ENCODE measurements around the gene SLC12A3. TPM values are rescaled to one million over a fixed set of nuclear protein-coding genes. Genes with fewer than 3 reads are reported as not detected.
A peak's percentile ranks its signal among the peaks of the same experiment; 100 is the strongest.

SLC12A3 gene
- total and polyA plus RNA-seq, 12 donors, result 0.03 to 0.06 TPM; not detected in 10

DNA sequence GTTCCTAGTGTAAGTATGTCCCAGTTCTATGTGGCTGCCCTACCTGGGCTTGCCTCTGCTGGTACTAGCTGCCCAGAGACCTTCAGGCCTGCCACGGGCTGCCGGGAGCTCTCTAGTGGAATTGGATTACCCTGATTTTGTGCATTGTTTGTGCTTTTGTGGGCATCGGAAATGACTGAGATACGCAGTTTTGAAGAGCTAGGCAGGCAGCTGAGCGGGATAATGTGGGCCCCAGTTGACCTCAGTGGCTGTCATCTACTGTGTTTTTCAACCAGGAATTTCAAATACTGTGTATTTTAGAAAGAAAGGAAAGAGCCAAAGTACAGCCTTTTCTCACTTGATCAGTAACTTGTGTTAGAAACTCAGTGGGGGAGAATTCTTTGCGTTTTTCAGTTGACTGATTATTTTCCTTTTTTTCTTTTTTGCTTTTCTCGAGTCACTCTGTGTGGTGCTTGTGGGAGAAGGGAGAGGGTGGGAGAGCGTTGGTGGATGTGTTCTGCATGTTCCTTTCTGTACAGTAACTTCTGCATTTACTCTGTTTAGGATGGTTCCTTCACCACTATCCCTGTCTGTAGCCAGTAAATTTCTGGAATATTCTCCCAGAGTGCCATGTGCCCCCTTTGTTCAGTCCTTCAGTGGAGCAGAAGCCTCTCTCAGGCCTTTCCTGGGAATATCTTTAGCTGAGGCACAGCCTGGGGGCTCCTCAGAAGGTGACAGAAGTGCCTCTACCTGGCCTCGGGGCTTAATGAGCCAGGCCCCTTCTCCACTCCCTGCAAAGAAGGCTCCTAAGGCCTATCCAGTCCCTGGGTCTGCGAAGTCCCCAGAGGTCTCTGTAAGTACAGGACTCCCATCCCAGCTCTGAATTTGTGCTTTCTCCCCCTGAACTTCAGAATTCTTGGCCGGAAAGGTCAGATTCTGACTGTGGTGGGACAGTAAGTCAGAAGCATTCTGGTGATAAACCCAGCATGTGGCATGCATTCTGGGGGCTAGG is 15.0 kb upstream of the SLC12A3 start:
- DNase-seq, result no peak
- Histone ChIP-seq H3K27me3 (no peaks in the 10 kb centered on the region), H3K4me1 (replicated peaks in 1 of 2) (peaks cover 4 to 18% of the 10 kb centered on the region in 2 donors), H3K9me3 (replicated peaks in 1 of 3) (no peaks in the 10 kb centered on the region), H3K27ac (peak overlapping the region in 2 of 5 donors; percentile 47 to 56), H3K36me3 (replicated peaks in 1 of 2) (no peaks in the 10 kb centered on the region), H3K4me3 (no peak overlapping the region)
- TF ChIP-seq POLR2A (IDR thresholded peaks at IDR 0.05), result no peak
- TF ChIP-seq, protein P1, sequence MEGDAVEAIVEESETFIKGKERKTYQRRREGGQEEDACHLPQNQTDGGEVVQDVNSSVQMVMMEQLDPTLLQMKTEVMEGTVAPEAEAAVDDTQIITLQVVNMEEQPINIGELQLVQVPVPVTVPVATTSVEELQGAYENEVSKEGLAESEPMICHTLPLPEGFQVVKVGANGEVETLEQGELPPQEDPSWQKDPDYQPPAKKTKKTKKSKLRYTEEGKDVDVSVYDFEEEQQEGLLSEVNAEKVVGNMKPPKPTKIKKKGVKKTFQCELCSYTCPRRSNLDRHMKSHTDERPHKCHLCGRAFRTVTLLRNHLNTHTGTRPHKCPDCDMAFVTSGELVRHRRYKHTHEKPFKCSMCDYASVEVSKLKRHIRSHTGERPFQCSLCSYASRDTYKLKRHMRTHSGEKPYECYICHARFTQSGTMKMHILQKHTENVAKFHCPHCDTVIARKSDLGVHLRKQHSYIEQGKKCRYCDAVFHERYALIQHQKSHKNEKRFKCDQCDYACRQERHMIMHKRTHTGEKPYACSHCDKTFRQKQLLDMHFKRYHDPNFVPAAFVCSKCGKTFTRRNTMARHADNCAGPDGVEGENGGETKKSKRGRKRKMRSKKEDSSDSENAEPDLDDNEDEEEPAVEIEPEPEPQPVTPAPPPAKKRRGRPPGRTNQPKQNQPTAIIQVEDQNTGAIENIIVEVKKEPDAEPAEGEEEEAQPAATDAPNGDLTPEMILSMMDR (IDR thresholded peaks at IDR 0.05), result no peak
- WGBS, 4 donors, result 82 to 87% (median 84%) methylated on average over 11 of the region's 11 CpGs
- intact Hi-C loops (cut with DNase I), result no loop called here

DNA sequence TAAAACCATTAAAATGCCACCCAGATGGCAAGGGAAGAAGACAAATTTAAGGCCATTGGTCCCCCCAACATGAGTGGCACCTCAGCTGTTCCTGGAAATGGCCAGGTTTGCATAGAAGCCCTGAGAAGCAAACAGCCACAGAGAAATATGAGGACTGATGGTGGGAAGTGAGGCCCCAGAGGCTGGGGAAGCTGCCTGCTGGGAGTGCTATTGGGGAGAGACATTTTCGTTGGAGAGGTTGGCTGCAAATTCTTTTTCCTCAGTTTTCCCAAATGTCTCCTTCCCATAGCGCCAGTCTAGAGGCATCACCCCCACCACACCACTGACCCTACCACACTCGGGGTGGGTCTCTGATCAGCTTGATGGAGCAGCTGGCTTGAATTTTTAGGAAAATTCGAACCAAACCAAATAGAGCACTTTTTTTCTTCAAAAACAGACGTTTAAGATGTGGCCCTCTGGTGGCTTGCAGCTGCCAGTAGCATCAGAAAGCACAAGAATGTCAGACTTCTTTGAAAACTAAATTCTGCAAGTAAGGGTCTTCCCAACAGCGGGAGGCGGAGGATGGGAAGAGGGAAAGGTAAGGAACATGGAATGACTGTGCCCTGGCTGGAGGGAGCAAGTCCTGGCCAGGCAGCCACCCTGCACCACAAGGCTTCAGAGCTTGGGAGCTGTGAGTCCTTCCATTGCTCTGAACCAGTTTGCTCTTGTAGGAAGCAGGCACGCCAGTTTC is 13.2 kb upstream of the SLC12A3 start:
- DNase-seq, result peak in 1 of 7 donors; percentile 13
- WGBS, 4 donors, result 56 to 72% (median 63%) methylated on average over 7 to 8 of the region's 8 CpGs
- H3K27ac ChIP-seq, result no peak overlapping the region
- peaks cover 4 to 20% of the 10 kb centered on the region in 2 donors for H3K4me1 ChIP-seq (replicated peaks in 1 of 2)
- no peaks in the 10 kb centered on the region for H3K36me3 ChIP-seq (replicated peaks in 1 of 2)
- H3K27me3 ChIP-seq, result no peaks in the 10 kb centered on the region
- no peak for TF ChIP-seq POLR2A (IDR thresholded peaks at IDR 0.05)
- TF ChIP-seq, protein P1 (IDR thresholded peaks at IDR 0.05), result peak in 5 of 6 experiments; percentile 13 to 38 (median 28)
- no peaks in the 10 kb centered on the region for H3K9me3 ChIP-seq (replicated peaks in 1 of 3)
- intact Hi-C loops (cut with DNase I), result no loop called here
- H3K4me3 ChIP-seq, result no peak overlapping the region

DNA sequence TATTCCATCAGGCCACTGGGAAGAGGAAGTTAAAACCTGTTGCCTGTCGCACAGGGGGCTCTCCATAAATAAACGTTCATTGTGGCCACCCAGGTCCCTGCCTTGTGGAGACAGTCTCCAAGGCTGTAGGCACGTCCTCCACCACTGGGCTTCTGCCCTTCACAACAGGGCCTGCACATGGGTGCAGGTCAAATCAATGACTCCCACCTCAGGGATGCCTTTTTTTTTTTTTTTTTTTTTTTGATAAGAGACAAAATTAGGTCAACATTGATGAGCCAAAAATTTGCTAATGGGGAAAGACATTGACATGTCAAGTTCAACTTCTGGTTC is 12.6 kb upstream of the SLC12A3 start:
- WGBS, 4 donors, result 56 to 69% (median 65%) methylated on average over 2 to 3 of the region's 3 CpGs
- intact Hi-C loops (cut with DNase I), result no loop called here
- TF ChIP-seq, protein P1 (IDR thresholded peaks at IDR 0.05), result no peak
- no peak for TF ChIP-seq POLR2A (IDR thresholded peaks at IDR 0.05)
- no peak overlapping the region for H3K27ac ChIP-seq
- DNase-seq, result no peak
- H3K4me3 ChIP-seq, result no peak overlapping the region
- H3K36me3 ChIP-seq (replicated peaks in 1 of 2), result no peaks in the 10 kb centered on the region
- peaks cover 4 to 23% of the 10 kb centered on the region in 2 donors for H3K4me1 ChIP-seq (replicated peaks in 1 of 2)
- no peaks in the 10 kb centered on the region for H3K27me3 ChIP-seq
- H3K9me3 ChIP-seq (replicated peaks in 1 of 3), result no peaks in the 10 kb centered on the region

DNA sequence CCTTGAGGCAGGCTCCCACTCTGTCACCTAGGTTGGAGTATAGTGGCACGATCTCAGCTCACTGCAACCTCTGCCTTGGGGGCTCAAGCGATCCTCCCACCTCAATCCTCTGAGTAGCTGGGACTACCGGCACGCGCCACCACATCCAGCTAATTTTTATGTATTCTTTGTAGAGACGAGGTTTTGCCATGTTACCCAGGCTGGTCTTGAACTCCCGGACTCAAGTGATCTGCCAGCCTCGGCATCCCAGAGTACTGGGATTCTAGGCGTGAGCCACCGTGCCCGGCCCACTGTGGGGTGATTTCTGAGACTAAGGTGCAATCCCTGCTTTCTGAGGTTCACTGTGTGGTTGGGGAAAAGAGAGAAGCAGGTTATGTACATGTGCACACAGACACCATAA is 12.0 kb upstream of the SLC12A3 start:
- Histone ChIP-seq H3K36me3 (replicated peaks in 1 of 2) (no peaks in the 10 kb centered on the region), H3K27me3 (no peaks in the 10 kb centered on the region), H3K4me3 (no peak overlapping the region), H3K9me3 (replicated peaks in 1 of 3) (no peaks in the 10 kb centered on the region), H3K4me1 (replicated peaks in 1 of 2) (peaks cover 4 to 20% of the 10 kb centered on the region in 2 donors), H3K27ac (no peak overlapping the region)
- WGBS, 4 donors, result 90 to 97% (median 95%) methylated on average over 11 of the region's 11 CpGs
- TF ChIP-seq POLR2A (IDR thresholded peaks at IDR 0.05), result no peak
- TF ChIP-seq, protein P1 (IDR thresholded peaks at IDR 0.05), result no peak
- DNase-seq, result no peak
- intact Hi-C loops (cut with DNase I), result no loop called here

Data from adrenal gland (tissue), 12 donors.